ENCODE results near the gene NANOS1.

Gene NANOS1, protein sequence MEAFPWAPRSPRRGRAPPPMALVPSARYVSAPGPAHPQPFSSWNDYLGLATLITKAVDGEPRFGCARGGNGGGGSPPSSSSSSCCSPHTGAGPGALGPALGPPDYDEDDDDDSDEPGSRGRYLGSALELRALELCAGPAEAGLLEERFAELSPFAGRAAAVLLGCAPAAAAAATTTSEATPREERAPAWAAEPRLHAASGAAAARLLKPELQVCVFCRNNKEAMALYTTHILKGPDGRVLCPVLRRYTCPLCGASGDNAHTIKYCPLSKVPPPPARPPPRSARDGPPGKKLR

DNA sequence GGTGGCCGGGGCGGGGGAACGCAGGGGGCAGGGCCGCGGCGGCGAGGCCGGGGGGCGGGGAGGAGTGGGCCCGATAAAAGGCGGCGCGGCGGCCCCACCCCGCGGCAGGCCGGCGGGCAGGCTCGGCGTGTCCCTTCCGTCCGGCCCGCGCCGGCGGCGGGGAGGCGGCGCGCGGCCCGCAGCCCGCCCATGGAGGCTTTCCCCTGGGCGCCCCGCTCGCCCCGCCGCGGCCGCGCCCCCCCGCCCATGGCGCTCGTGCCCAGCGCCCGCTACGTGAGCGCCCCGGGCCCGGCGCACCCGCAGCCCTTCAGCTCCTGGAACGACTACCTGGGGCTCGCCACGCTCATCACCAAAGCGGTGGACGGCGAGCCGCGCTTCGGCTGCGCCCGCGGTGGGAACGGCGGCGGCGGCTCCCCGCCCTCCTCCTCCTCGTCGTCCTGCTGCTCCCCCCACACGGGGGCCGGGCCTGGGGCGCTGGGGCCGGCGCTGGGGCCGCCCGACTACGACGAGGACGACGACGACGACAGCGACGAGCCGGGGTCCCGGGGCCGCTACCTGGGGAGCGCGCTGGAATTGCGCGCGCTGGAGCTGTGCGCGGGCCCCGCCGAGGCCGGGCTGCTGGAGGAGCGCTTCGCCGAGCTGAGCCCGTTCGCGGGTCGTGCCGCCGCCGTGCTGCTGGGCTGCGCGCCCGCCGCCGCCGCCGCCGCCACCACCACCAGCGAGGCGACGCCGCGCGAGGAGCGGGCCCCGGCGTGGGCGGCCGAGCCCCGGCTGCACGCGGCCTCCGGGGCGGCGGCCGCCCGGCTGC is at the start of gene NANOS1:
TSS of gene NANOS1 (plus strand) at position 102 of the 808 bp plus-strand sequence. CDS start at position 190, 88 bp downstream.
- H3K27me3 ChIP-seq (ENCODE audit: control insufficient read depth, insufficient read depth, low read length), result no peaks in the 10 kb centered on the region
- peak within 1 kb of the TSS; percentile 17 for H3K9ac ChIP-seq (ENCODE audit: low read length)
- no peaks in the 10 kb centered on the region for H3K9me3 ChIP-seq (ENCODE audit: control insufficient read depth, low read length)
- H3K4me1 ChIP-seq (ENCODE audit: control insufficient read depth, insufficient read depth, low read length), result peaks cover 10% of the 10 kb centered on the region
- peak within 1 kb of the TSS; percentile 22 for H3K4me3 ChIP-seq (ENCODE audit: low read length)
- peaks cover 6% of the 10 kb centered on the region for H3K36me3 ChIP-seq (ENCODE audit: control insufficient read depth, insufficient read depth, low read length)

DNA sequence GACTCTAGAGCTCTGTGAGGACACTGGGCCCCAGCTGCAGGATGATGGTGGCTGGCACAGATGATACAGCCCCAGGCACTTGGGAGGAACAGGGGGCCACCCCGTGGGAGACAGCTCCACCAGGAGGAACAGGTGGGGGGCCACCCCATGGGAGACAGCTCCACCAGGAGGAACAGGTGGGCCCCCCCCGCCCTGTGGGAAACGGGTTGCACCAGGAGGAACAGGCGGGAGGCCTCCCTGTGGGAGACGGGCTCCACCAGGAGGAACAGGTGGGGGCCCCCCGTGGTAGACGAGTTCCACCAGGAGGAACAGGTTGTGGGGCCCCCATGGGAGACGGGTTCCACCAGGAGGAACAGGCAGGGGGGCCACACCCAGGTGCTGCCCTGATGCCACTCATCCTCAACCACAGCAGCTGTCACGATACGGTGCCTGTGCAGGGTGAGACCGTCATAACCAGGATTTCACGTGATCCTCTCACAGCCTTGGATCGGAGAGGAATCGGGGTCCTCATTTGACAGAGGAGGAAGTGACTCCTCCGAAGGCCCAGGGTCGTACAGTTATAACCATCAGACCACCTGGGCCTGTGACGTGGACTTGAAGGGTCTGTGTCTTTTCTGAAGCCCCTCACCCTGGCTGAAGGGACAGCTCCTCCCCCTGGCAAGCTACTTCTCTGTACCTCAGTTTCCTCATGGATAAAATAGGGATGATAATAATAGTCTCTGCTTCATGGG is 49.2 kb upstream of the NANOS1 start:
- H3K27me3 ChIP-seq (ENCODE audit: control insufficient read depth, insufficient read depth, low read length), result no peaks in the 10 kb centered on the region
- no peak overlapping the region for H3K4me3 ChIP-seq (ENCODE audit: low read length)
- H3K9ac ChIP-seq (ENCODE audit: low read length), result no peak overlapping the region
- no peaks in the 10 kb centered on the region for H3K4me1 ChIP-seq (ENCODE audit: control insufficient read depth, insufficient read depth, low read length)
- H3K36me3 ChIP-seq (ENCODE audit: control insufficient read depth, insufficient read depth, low read length), result no peaks in the 10 kb centered on the region
- H3K9me3 ChIP-seq (ENCODE audit: control insufficient read depth, low read length), result no peaks in the 10 kb centered on the region

DNA sequence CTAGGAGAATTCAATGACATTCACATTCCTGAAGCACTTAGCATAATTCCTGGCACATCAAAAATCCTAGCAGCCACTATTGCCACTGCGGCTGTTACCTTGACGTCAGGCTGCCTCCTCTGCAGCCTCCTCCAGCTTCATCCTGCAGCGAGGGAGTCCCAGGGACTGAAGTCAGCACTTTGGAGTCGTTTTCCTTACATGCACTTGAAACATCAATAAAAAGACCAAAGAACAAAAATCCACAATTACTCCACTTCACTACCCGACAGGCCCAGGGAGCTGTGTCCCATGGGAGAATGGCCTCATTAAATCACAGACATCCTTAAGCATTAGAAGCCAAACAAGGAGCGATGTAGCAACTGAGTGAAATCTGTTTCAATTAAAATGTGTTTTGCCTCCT is 48.6 kb upstream of the NANOS1 start:
- Histone ChIP-seq H3K27me3 (ENCODE audit: control insufficient read depth, insufficient read depth, low read length) (no peaks in the 10 kb centered on the region), H3K9me3 (ENCODE audit: control insufficient read depth, low read length) (no peaks in the 10 kb centered on the region), H3K4me3 (ENCODE audit: low read length) (no peak overlapping the region), H3K4me1 (ENCODE audit: control insufficient read depth, insufficient read depth, low read length) (no peaks in the 10 kb centered on the region), H3K9ac (ENCODE audit: low read length) (no peak overlapping the region), H3K36me3 (ENCODE audit: control insufficient read depth, insufficient read depth, low read length) (no peaks in the 10 kb centered on the region)

DNA sequence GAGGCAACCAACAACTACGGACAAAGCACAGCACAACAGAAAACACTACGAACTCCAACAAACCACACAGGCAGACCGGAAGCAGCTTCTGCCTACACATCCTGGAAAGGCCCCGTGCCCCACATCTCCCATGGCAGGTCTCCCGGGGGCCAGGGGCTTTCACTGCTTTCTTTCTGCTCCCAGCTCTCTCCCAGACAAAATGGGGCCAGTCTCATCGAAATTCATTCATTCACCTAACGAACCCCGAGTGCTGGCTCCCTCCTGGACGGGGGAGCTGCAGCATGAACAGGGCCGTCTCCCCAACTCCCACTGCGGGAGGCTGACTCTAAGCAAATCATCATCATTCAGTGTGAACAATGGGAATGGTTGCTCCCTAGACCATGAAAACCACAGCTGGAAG is 47.6 kb upstream of the NANOS1 start:
- Histone ChIP-seq H3K4me1 (ENCODE audit: control insufficient read depth, insufficient read depth, low read length) (no peaks in the 10 kb centered on the region), H3K36me3 (ENCODE audit: control insufficient read depth, insufficient read depth, low read length) (no peaks in the 10 kb centered on the region), H3K27me3 (ENCODE audit: control insufficient read depth, insufficient read depth, low read length) (no peaks in the 10 kb centered on the region), H3K9ac (ENCODE audit: low read length) (no peak overlapping the region), H3K4me3 (ENCODE audit: low read length) (no peak overlapping the region), H3K9me3 (ENCODE audit: control insufficient read depth, low read length) (no peaks in the 10 kb centered on the region)

DNA sequence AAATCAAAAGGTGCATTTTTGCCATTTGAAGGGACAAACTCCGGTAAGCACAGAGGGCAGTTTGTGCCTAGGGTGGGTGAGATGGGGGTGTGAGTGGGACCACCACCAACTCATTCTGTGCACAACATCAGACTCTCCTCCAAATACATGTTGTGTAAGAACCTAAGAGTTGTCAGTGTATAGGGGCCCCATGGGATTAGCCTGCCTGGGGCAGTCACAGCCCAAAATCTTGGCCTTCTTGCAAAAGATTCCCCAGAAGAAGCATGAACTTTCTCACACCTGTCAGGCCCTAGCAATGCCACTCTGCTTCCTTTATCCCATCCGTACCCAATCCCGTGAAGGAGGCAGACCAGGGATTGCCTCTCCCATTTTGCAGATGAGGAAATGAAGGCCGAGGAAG is 47.1 kb upstream of the NANOS1 start:
- Histone ChIP-seq H3K4me3 (ENCODE audit: low read length) (no peak overlapping the region), H3K4me1 (ENCODE audit: control insufficient read depth, insufficient read depth, low read length) (no peaks in the 10 kb centered on the region), H3K27me3 (ENCODE audit: control insufficient read depth, insufficient read depth, low read length) (no peaks in the 10 kb centered on the region), H3K9ac (ENCODE audit: low read length) (no peak overlapping the region), H3K9me3 (ENCODE audit: control insufficient read depth, low read length) (no peaks in the 10 kb centered on the region), H3K36me3 (ENCODE audit: control insufficient read depth, insufficient read depth, low read length) (no peaks in the 10 kb centered on the region)

DNA sequence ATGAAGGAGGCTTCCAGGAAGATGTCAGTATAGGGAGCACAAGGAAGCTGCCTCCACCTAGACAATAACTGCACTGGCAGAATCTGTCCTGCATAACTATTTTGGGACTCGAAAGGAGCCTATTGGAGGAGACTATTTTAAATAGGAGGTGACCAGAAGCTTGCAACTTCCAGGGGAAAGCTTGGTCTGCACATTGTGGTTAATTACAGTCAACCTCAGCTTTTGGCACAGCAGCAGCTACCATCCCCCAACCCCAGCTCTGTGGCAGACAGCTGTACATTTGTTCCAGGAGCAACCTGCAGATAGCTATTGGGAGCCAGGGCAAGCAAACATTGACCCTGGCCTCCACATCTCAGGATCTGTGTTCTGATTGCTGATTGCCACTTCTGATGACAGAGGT is 46.3 kb upstream of the NANOS1 start:
- Histone ChIP-seq H3K36me3 (ENCODE audit: control insufficient read depth, insufficient read depth, low read length) (no peaks in the 10 kb centered on the region), H3K27me3 (ENCODE audit: control insufficient read depth, insufficient read depth, low read length) (no peaks in the 10 kb centered on the region), H3K9me3 (ENCODE audit: control insufficient read depth, low read length) (no peaks in the 10 kb centered on the region), H3K4me1 (ENCODE audit: control insufficient read depth, insufficient read depth, low read length) (no peaks in the 10 kb centered on the region), H3K9ac (ENCODE audit: low read length) (no peak overlapping the region), H3K4me3 (ENCODE audit: low read length) (no peak overlapping the region)

DNA sequence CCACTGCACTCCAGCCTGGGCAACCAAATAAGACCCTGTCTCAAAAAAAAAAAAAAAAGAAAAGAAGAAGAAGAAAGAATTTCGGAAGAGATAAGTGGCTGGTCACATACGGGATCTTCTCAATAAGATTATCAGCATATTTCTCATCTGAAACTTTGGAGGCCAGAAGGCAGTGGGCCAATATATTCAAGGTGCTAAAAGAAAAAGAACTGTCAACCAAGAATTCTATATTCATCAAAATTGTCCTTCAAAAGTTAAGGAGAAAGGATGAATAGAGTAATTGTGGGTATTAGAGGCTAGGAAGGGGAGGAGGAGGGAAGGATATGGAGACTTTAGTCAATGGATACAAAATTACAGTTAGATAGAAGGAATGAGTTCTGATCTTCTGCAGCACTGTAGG is 43.9 kb upstream of the NANOS1 start:
- Histone ChIP-seq H3K4me3 (ENCODE audit: low read length) (no peak overlapping the region), H3K9ac (ENCODE audit: low read length) (no peak overlapping the region), H3K9me3 (ENCODE audit: control insufficient read depth, low read length) (no peaks in the 10 kb centered on the region), H3K27me3 (ENCODE audit: control insufficient read depth, insufficient read depth, low read length) (no peaks in the 10 kb centered on the region), H3K36me3 (ENCODE audit: control insufficient read depth, insufficient read depth, low read length) (no peaks in the 10 kb centered on the region), H3K4me1 (ENCODE audit: control insufficient read depth, insufficient read depth, low read length) (no peaks in the 10 kb centered on the region)

DNA sequence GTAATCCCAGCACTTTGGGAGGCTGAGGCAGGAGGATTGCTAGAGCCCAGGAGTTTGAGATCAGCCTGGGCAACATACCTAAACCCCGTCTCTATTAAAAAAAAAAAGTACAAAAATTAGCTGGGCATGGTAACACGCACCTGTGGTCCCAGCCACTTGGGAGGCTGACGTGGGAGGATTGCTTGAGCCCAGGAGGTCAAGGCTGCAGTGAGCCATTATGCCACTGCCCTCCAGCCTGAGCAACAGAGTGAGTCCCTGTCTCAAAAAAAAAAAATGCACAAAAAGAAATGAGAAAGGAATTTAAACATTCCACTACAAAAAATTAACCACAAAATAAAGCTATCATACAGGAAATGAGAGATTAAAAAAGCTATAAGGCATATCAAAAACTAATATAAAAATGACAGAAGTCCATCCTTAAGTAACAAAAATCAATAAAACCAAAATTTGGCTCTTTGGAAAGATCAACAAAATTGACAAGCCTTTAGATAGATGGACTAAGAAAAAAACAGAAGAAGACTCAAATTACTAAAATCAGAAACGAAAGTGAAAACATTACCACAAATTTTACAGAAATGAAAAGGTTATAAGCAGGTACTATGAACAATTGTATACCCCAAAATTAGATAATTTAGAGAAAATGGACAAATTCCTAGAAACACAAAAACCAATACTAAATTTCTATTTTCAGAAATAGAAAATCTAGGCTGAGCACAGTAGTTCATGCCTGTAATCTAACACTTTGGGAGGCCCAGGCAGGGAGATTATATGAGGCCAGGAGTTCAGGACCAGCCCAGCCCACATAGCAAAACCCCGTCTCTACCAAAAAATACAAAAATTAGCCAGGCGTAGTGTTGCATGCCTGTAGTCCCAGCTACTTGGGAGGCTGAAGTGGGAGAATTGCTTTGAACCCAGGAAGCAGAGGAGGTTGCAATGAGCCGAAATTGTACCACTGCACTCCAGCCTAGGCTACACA is 42.4 kb upstream of the NANOS1 start:
- Histone ChIP-seq H3K9ac (ENCODE audit: low read length) (no peak overlapping the region), H3K9me3 (ENCODE audit: control insufficient read depth, low read length) (no peaks in the 10 kb centered on the region)

DNA sequence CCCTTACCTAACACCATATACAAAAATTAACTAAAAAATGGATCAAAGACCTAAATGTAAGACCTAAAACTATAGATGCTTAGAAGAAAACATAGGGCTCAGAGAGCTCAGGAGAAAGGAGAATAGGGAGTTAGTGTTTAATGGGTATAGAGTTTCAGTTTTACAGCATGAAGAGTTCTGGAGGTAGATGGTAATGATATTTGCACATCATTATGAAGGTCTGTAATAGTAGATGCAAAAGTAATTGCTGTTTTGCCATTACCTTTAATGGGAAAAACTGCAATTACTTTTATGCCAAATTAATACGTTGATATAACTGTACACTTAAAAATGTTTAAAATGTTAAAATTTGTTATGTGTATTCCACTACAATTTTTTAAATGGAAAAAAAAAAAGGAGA is 39.2 kb upstream of the NANOS1 start:
- Histone ChIP-seq H3K9ac (ENCODE audit: low read length) (no peak overlapping the region), H3K4me1 (ENCODE audit: control insufficient read depth, insufficient read depth, low read length) (no peaks in the 10 kb centered on the region), H3K9me3 (ENCODE audit: control insufficient read depth, low read length) (no peaks in the 10 kb centered on the region), H3K36me3 (ENCODE audit: control insufficient read depth, insufficient read depth, low read length) (no peaks in the 10 kb centered on the region), H3K27me3 (ENCODE audit: control insufficient read depth, insufficient read depth, low read length) (no peaks in the 10 kb centered on the region), H3K4me3 (ENCODE audit: low read length) (no peak overlapping the region)

More for the DNA sequence above, 42.4 kb upstream of the NANOS1 start:
- Histone ChIP-seq H3K36me3 (ENCODE audit: control insufficient read depth, insufficient read depth, low read length) (no peaks in the 10 kb centered on the region), H3K4me1 (ENCODE audit: control insufficient read depth, insufficient read depth, low read length) (no peaks in the 10 kb centered on the region), H3K4me3 (ENCODE audit: low read length) (no peak overlapping the region), H3K27me3 (ENCODE audit: control insufficient read depth, insufficient read depth, low read length) (no peaks in the 10 kb centered on the region)

DNA sequence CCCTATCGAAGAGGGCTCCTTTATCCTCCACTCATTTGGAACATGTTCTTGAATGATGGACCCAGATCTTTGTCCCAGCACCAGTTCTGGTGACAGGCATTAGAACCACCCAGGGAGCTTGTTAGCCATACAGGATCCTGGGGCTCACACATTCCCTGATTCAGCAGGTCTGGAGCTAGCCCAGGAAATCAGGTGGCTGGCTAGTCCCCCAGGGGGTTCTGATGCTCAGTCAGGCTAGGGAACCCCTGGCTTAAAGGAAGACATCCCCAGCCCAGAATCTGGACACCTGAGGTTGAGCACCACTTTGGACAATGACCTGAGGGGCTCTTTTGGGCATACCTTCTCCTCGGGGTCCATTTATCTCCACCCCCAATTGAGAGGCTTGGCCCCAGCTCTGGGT is 37.0 kb upstream of the NANOS1 start:
- no peaks in the 10 kb centered on the region for H3K27me3 ChIP-seq (ENCODE audit: control insufficient read depth, insufficient read depth, low read length)

DNA sequence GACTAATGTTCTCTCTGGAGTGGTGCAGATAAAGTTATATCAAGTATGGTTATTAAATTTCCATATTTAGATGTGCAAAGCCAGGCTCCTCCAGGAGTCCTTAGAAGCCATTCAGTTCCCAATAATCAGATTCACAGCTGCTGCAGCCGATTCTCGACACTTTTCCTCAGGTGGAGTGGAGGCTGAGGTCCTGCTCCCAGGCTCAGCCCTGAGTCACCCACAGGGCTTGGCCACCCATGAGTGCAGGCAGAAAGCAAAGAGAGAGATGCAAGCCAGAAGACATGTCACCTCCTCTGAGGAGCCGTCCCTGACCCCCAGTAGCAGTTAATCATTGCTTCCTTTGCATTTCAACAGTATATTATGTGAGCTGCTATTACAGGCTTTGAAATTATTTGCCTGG is 36.3 kb upstream of the NANOS1 start:
- Histone ChIP-seq H3K27me3 (ENCODE audit: control insufficient read depth, insufficient read depth, low read length) (no peaks in the 10 kb centered on the region), H3K36me3 (ENCODE audit: control insufficient read depth, insufficient read depth, low read length) (no peaks in the 10 kb centered on the region), H3K9ac (ENCODE audit: low read length) (no peak overlapping the region), H3K4me1 (ENCODE audit: control insufficient read depth, insufficient read depth, low read length) (no peaks in the 10 kb centered on the region), H3K9me3 (ENCODE audit: control insufficient read depth, low read length) (no peaks in the 10 kb centered on the region), H3K4me3 (ENCODE audit: low read length) (no peak overlapping the region)

More for the DNA sequence above, 37.0 kb upstream of the NANOS1 start:
- no peaks in the 10 kb centered on the region for H3K4me1 ChIP-seq (ENCODE audit: control insufficient read depth, insufficient read depth, low read length)
- H3K9me3 ChIP-seq (ENCODE audit: control insufficient read depth, low read length), result no peaks in the 10 kb centered on the region
- no peaks in the 10 kb centered on the region for H3K36me3 ChIP-seq (ENCODE audit: control insufficient read depth, insufficient read depth, low read length)
- H3K9ac ChIP-seq (ENCODE audit: low read length), result no peak overlapping the region
- no peak overlapping the region for H3K4me3 ChIP-seq (ENCODE audit: low read length)

Measured in mucosa of stomach (tissue), 1 donor.